GM21390 (cell line): ENCODE data around the gene CLASP1.
"Not testable (repeated sequence)": the region's sequence is repeated elsewhere in the genome, so short reads cannot be mapped to it uniquely, and the experiment has no call there.

ENCODE experiments used
- ATAC-seq: cut with Tn5 transposase; IDR thresholded peaks from one replicate; pipeline ENCODE4 v1.9.1; 2021; ENCODE audit not compliant: unreplicated experiment

The CLASP1 gene

GRCh38 chr2:121478358-121478995 lies 170.8 kb downstream of the CLASP1 start:
- not testable (repeated sequence) for ATAC-seq

DNA sequence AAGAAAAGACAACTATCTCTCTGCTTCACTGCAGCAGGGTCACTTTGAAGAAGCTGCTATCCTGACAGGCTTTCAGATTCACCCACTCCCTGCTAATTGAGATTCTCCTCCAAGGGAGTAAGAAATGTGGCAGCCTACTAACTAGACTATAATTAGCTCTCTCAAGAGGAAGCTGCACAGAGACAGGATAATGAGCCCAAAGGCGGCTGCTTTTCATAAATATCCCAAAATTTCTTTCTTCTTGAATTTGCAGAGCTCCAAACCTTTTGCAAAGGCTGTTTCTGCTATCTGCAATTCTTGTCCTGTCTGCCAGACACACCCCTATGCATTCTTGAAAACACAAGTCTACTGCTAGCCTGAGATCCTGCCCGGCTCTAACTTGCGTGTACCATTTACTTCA lies 172.6 kb downstream of the CLASP1 start:
- no peak for ATAC-seq

- ATAC-seq: no peak
These were observed 173.3 kb downstream of the CLASP1 start for GRCh38 chr2:121475811-121476571.

DNA sequence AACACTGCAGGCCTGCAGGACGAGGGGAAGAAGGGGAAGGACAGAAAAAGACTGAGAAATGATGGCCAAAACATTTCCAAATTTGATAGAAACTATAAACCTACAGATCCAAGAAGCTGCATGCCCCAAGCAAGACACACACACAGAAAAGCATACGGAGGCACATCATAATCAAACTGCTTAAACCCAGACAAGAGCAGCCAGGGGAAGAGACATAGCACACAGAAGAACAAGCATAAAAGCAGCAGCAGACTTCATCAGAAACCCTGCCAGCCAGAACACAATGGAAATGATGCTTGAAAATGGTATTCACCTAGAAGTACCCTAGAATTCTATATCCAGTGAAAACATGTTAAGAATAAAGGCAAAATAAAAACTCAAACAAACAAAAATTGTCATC lies 175.8 kb downstream of the CLASP1 start:
- ATAC-seq: no peak

GRCh38 chr2:121472470-121472993 lies 176.7 kb downstream of the CLASP1 start:
- ATAC-seq: no peak

GRCh38 chr2:121471532-121472469 lies 177.5 kb downstream of the CLASP1 start:
- no peak for ATAC-seq

DNA sequence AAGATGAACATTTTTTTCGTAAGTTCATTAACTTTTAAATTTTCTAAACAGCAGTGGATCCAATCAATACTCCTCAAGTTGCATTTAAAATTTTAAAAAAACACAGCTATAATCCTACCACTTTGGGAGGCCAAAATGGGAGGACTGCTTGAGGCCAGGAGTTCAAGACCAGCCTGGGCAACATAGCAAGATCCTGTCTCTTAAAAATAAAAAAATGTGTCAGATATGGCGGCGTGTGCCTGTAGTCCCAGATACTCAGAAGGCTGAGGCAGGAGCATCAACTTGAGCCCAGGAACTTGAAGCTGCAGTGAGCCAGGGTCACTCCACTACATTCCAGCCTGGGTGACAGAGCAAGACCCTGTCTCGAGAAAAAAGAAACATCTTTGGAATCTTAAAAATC lies 178.3 kb downstream of the CLASP1 start:
- ATAC-seq: no peak

GRCh38 chr2:121469356-121469755 lies 179.9 kb downstream of the CLASP1 start:
- no peak for ATAC-seq

DNA sequence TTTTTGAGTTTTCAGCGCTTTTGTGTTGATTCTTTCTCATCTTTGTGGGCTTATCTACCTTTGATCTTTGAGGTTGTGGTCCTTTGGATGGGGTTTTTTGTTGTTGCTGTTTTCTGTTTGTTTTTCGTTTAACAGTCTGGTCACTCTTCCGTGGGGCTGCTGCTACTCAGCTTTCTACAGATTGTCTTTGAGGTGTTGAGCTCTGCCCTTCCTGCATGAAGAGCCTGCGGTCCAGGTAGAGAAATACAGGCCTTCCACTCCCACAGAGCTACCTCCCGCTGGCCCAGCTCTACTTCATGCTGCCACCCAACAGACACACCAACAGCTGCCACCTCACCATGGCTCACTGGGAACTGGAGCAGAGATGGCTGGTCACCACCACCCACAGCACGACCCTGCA lies 180.3 kb downstream of the CLASP1 start:
- no peak for ATAC-seq

GRCh38 chr2:121459291-121459690 lies 190.0 kb downstream of the CLASP1 start:
- no peak for ATAC-seq

DNA sequence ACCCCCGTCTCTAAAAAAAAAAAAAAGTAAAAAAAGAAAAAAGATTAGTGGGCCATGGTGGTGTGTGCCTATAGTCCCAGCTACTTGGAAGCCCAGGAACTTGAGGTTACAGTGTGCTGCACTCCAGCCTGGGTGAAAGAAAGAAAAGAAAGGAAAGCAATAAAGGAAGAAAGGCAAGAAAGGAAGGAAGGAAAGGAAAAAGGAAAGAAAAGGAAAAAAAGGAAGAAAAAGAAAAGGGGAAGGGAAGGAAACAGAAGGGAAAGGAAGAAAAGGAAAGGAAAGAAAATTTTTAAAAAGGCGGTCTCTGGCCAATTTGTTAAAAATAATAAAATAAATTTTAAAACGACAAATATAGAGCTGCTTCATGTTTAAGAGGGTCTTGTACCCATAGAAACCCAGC lies 192.9 kb downstream of the CLASP1 start:
- no peak for ATAC-seq

- no peak for ATAC-seq
These were observed 193.8 kb downstream of the CLASP1 start for GRCh38 chr2:121455446-121455845.

DNA sequence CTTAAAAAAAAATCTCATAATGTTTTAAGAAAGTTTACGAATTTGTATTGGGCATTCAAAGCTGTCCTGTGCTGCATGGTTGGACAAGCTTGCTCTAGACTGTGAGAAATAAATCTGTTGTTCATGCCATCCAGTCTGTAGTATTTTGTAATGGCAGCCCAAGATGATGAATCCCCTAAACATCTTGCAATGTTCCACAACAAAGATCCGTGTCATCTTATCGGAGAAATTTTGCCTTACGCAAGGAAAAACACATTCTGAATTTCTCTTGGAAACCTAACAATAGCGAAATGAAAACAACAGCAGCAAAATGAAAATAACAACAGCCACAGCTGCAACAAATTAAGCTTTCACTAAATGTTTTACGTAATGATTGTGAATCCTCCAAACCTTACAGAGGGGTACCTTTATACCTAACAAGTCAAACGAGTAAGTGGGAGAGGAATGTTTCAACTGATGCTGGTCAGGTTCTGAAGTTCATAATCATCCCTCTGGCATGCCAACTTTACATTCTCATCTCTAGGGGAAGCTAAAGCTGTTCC lies 194.6 kb downstream of the CLASP1 start:
- no peak for ATAC-seq

DNA sequence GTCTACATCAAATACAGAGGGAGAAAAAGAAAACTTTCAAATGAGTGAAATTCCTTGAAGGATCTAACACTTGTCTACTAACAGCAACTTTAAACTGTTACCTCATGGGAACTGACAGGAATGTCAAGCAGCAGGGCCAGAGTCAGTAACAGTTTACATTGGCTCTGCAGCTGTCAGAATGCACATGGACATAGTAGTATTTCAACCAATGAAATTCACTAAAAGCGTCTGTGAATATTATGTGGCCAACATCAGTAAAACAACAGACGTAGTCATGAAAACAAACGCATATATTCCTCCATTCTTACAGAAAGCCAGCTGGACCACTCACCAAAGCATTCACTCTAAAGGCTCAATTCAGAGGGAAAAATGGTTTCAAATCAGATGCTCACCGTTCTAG lies 197.9 kb downstream of the CLASP1 start:
- no peak for ATAC-seq

- no peak for ATAC-seq
These were observed 199.0 kb downstream of the CLASP1 start for GRCh38 chr2:121450301-121450700.

- ATAC-seq: no peak
These were observed 202.5 kb downstream of the CLASP1 start for GRCh38 chr2:121446647-121447241.

GRCh38 chr2:121442889-121443288 lies 206.4 kb downstream of the CLASP1 start:
- ATAC-seq: no peak

DNA sequence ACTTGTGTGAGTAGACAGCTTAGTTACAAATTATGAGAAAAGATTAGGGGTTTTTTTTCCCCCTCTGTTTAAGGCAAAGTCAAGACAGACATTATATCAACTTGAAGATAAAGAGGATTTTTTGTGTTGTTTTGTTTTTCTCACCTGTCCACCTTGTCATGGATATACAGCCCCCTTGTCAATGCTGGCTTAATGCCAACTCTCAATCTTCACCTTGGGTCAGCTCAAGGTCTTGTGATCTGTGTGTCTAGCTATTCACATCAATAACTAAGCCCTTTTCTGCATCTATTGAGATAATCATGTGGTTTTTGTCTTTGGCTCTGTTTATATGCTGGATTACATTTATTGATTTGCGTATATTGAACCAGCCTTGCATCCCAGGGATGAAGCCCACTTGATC lies 211.0 kb downstream of the CLASP1 start:
- ATAC-seq: not testable (repeated sequence)

DNA sequence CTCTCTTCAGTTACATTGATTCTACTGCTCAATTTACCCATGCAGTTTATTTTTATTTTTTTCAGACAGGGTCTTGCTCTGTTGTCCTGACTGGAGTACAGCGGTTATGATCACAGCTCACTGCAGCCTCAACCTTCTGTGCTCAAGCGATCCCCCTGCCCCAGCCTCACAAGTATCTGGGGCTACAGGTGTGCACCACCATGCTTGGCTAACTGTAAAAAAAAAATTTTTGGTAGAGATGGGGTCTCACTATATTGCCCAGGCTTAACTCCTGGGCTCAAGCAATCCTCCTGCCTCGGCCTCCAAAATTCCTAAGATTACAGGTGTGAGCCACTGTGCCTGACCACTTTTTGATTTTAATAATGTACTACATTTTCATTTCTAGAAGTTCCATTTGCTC lies 212.3 kb downstream of the CLASP1 start:
- no peak for ATAC-seq

DNA sequence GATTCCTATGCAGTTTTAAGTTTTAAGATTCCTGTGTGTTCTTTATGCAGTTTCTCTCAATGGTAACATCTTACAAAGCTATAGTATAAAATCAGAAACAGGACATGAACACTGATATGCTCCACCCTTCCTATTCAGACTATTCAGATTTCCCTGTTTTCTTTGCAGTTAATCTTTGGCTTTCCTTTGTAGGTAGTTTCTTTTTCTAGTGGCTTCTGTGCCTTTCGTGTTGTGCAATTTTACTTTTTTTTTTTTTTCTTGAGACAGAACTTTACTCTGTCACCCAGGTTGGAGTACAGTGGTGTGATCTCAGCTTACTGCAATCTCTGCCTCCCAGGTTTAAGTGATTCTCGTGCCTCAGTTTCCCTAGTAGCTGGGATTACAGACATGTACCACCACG lies 213.5 kb downstream of the CLASP1 start:
- no peak for ATAC-seq

- ATAC-seq: no peak
These were observed 218.0 kb downstream of the CLASP1 start for GRCh38 chr2:121431214-121431613.
